Thyroid gland (tissue), 4 donors: ENCODE results near the gene SEC63. TPM values are rescaled to one million over a fixed set of nuclear protein-coding genes. Genes with fewer than 3 reads are reported as not detected.

ENCODE experiments used
- DNase-seq, 2 donors: peaks; one replicate each; pipeline ENCODE4 v3.0.0-alpha.2; 2019
- H3K27ac ChIP-seq, 3 donors: fragments of 200-600 bp; sonication (generic); 1 replicate in 2 of 3; 2 replicates in 1 of 3; pipeline ENCODE4 v1.5.1; 2016 to 2019; ENCODE audit warnings: mild to moderate bottlenecking in 1 of 3, moderate library complexity in 1 of 3
- H3K27me3 ChIP-seq: fragments of 200-600 bp; sonication (generic); one replicate; pipeline ENCODE4 v1.5.1; 2019
- H3K36me3 ChIP-seq, 2 donors: fragments of 200-600 bp; sonication (generic); one replicate each; pipeline ENCODE4 v1.5.1; 2016 to 2019
- H3K4me1 ChIP-seq, 2 donors: fragments of 200-600 bp; sonication (generic); one replicate each; pipeline ENCODE4 v1.5.1; 2017 to 2019
- H3K4me3 ChIP-seq, 3 donors: fragments of 200-600 bp; sonication (generic); replicated peaks in 1 of 3; 1 replicate in 2 of 3; 2 replicates in 1 of 3; pipeline ENCODE4 v1.5.1; 2016; ENCODE audit warnings: mild to moderate bottlenecking in 1 of 3
- H3K9me3 ChIP-seq: fragments of 200-600 bp; sonication (generic); one replicate; pipeline ENCODE4 v1.5.1; 2017
- POLR2A ChIP-seq, 2 donors: fragments of 450-650 bp; IDR thresholded peaks; one replicate each; pipeline ENCODE4 v1.6.1; 2017; ENCODE audit warnings: antibody characterized with exemption in 2 of 2, mild to moderate bottlenecking in 2 of 2, moderate library complexity in 1 of 2
- WGBS, 2 donors: methylation state at CpG; one replicate each; pipeline ENCODE4 v1.1.5; 2017; 5-methylcytosine and 5-hydroxymethylcytosine counted together
- intact Hi-C: fragments of 100-400 bp; cut with DNase I; formaldehyde crosslinking; loops from one replicate; pipeline ENCODE4 v1.15.1; 2023
- total RNA-seq, 4 donors: library from RNA; depleted of rRNA; stranded (reverse); fragments of >200 nt; gene quantifications; one replicate each; pipeline ENCODE4 v1.2.3, GENCODE V29; 2016
- TF ChIP-seq, protein P1 (sequence below), 6 experiments: fragments of 200-600 bp in 3 of 6; fragments of 450-650 bp in 3 of 6; sonication (generic) in 3 of 6; IDR thresholded peaks; one replicate each; pipeline ENCODE4 v1.5.1; 2016 to 2019; ENCODE audit warnings: antibody characterized with exemption in 6 of 6, mild to moderate bottlenecking in 2 of 6, inconsistent platforms in 1 of 6, moderate library complexity in 1 of 6

Gene SEC63
- total RNA-seq, 4 donors from 2014 or later = 47.1 to 95.5 (median 68.3) TPM

DNA sequence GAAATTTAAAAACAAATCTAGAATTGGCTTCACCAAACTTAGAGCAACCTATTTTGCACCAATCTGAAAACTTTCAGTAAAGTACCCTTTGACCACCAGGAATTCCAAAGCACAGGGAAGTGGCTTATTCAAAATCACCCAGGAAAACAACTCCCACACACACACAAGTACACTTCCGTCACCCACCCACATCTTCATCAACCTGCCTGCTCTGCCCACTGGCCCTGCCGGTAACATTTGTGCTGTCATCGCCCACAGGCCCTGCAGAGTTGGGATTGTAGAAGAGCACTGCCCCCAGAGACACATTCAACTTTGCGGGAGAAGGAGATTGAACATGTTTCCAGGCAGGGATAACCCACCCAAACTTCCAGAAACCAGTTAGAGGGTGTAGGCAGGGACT is 114.6 kb downstream of the SEC63 start:
- intact Hi-C loops = loop anchor here (10.0 kb wide), 2 partner anchors 139 to 169 kb away; no protein-coding TSS in a partner anchor
- WGBS, 2 donors = 47 to 53% methylated on average over 2 to 4 of the region's 4 CpGs
- peak; percentile 52 to 69 for DNase-seq
- H3K9me3 ChIP-seq = no peaks in the 10 kb centered on the region
- TF ChIP-seq POLR2A (IDR thresholded peaks at IDR 0.05) = no peak
- TF ChIP-seq, protein P1, sequence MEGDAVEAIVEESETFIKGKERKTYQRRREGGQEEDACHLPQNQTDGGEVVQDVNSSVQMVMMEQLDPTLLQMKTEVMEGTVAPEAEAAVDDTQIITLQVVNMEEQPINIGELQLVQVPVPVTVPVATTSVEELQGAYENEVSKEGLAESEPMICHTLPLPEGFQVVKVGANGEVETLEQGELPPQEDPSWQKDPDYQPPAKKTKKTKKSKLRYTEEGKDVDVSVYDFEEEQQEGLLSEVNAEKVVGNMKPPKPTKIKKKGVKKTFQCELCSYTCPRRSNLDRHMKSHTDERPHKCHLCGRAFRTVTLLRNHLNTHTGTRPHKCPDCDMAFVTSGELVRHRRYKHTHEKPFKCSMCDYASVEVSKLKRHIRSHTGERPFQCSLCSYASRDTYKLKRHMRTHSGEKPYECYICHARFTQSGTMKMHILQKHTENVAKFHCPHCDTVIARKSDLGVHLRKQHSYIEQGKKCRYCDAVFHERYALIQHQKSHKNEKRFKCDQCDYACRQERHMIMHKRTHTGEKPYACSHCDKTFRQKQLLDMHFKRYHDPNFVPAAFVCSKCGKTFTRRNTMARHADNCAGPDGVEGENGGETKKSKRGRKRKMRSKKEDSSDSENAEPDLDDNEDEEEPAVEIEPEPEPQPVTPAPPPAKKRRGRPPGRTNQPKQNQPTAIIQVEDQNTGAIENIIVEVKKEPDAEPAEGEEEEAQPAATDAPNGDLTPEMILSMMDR (IDR thresholded peaks at IDR 0.05) = no peak
- peak overlapping the region in 1 of 3 donors; percentile 32 for H3K27ac ChIP-seq
- peaks cover 16 to 30% of the 10 kb centered on the region in 2 donors for H3K4me1 ChIP-seq
- no peak overlapping the region for H3K4me3 ChIP-seq
- H3K27me3 ChIP-seq = no peaks in the 10 kb centered on the region
- no peaks in the 10 kb centered on the region for H3K36me3 ChIP-seq

DNA sequence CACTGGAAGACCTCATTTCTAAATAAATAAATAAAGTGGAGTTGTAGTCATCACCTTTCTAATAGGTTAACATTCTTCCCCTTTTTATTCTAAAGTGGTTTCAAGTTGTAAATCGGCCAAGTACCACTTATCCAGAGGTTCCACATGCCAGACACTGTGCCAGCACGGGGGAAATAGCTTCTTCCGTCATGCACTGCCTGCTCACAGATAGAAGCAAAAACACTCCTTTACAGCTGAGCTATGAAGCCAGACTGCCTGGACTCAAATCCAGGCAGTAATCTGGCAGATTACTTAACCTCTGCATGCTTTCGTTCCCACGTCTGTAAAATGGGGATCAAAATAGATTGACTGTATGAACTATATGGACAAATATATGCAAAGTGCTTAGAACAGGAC is 116.7 kb downstream of the SEC63 start:
- intact Hi-C loops = loop anchor here (10.0 kb wide), 2 partner anchors 136 to 166 kb away; no protein-coding TSS in a partner anchor
- WGBS, 2 donors = 22 to 23% methylated on average over 5 of the region's 5 CpGs
- H3K36me3 ChIP-seq = no peaks in the 10 kb centered on the region
- peak overlapping the region in 1 of 3 donors; percentile 3 for H3K27ac ChIP-seq
- no peaks in the 10 kb centered on the region for H3K27me3 ChIP-seq
- H3K9me3 ChIP-seq = no peaks in the 10 kb centered on the region
- H3K4me1 ChIP-seq = peaks cover 12 to 27% of the 10 kb centered on the region in 2 donors
- TF ChIP-seq, protein P1 (IDR thresholded peaks at IDR 0.05) = no peak
- no peak for TF ChIP-seq POLR2A (IDR thresholded peaks at IDR 0.05)
- peak; percentile 89 to 91 for DNase-seq
- no peak overlapping the region for H3K4me3 ChIP-seq

DNA sequence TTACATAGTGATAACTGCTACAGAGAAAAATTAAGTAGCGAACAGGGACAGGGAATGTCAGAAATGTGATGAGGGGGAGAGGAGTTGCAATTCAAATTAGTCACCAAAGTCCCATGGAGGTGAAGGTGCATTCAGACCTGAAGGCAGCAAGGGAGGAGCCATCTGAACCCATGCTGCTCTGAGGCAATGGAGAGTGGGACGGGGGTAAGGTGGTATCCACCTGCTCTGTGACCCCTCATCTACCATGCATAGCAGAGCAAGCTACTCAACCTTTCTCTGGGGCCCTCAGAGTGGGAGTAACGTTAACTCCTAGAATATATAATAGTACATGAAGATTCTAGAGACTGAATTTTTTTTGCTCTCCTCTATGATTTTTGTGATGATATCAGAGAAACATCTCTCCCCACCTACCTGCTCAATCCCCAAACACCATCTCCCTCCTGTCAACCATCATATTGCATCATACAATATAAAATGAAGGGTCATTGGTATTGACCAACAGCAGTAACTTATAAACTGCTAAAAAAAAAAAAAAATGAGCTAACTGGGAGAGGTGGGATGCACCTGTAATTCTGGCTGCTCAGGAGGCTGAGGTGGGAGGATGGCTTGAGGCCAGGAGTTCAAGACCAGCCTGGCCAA is 117.3 kb downstream of the SEC63 start:
- H3K27me3 ChIP-seq = no peaks in the 10 kb centered on the region
- no peak overlapping the region for H3K27ac ChIP-seq
- no peaks in the 10 kb centered on the region for H3K9me3 ChIP-seq
- H3K4me1 ChIP-seq = peaks cover 12 to 27% of the 10 kb centered on the region in 2 donors
- TF ChIP-seq POLR2A (IDR thresholded peaks at IDR 0.05) = no peak
- TF ChIP-seq, protein P1 (IDR thresholded peaks at IDR 0.05) = no peak
- no peaks in the 10 kb centered on the region for H3K36me3 ChIP-seq
- H3K4me3 ChIP-seq = no peak overlapping the region
- WGBS, 2 donors = 66 to 76% methylated on average over 3 of the region's 3 CpGs
- no peak for DNase-seq
- intact Hi-C loops = loop anchor here (10.0 kb wide), 2 partner anchors 136 to 166 kb away; no protein-coding TSS in a partner anchor

DNA sequence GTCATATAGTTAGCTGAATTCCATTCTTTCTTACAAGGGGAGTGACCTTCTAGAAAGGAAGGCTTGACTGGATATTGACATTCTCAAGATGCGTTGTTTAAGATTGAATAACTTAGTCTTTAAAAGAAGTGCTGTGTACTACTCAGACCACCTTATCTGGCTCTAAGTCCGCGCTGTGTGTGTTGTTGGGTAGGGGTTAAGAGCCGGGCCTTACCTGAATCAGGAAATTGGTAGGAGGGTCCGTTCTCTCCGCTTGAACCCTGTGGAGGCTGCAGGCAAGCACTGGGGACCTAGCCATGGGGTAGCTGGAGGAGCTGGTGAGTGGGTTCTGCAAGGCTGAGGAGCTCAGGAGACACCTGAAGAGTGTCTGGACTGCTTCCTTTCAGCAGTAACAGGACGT is 124.9 kb downstream of the SEC63 start:
- intact Hi-C loops = no loop called here
- TF ChIP-seq POLR2A (IDR thresholded peaks at IDR 0.05) = no peak
- TF ChIP-seq, protein P1 (IDR thresholded peaks at IDR 0.05) = no peak
- Histone ChIP-seq H3K27ac (no peak overlapping the region), H3K36me3 (no peaks in the 10 kb centered on the region), H3K4me3 (no peak overlapping the region), H3K27me3 (no peaks in the 10 kb centered on the region), H3K9me3 (no peaks in the 10 kb centered on the region), H3K4me1 (no peaks in the 10 kb centered on the region)
- no peak for DNase-seq
- 81 to 92% methylated on average over 7 of the region's 7 CpGs for WGBS, 2 donors
